Thyroid gland (tissue), 4 donors: Measurements from ENCODE around the gene HES1.
"Not testable (repeated sequence)": the region's sequence is repeated elsewhere in the genome, so short reads cannot be mapped to it uniquely, and the experiment has no call there.

ENCODE experiments used
- CTCF ChIP-seq, 6 experiments: fragments of 200-600 bp in 3 of 6; fragments of 450-650 bp in 3 of 6; sonication (generic) in 3 of 6; IDR thresholded peaks; one replicate each; pipeline ENCODE4 v1.5.1; 2016 to 2019; ENCODE audit warnings: antibody characterized with exemption in 6 of 6, mild to moderate bottlenecking in 2 of 6, inconsistent platforms in 1 of 6, moderate library complexity in 1 of 6
- POLR2A ChIP-seq, 2 donors: fragments of 450-650 bp; IDR thresholded peaks; one replicate each; pipeline ENCODE4 v1.6.1; 2017; ENCODE audit warnings: antibody characterized with exemption in 2 of 2, mild to moderate bottlenecking in 2 of 2, moderate library complexity in 1 of 2

- TF ChIP-seq CTCF, POLR2A (IDR thresholded peaks at IDR 0.05): not testable (repeated sequence)
Measured at GRCh38 chr3:194128919-194129295, 7.0 kb upstream of the HES1 start.
